HG03469 (cell line): ENCODE results near the gene OCA2.

Experiments
- ATAC-seq: cut with Tn5 transposase; IDR thresholded peaks from one replicate; pipeline ENCODE4 v1.9.1; 2021; ENCODE audit warnings: mild to moderate bottlenecking, moderate library complexity, moderate number of reproducible peaks; ENCODE audit not compliant: unreplicated experiment

The OCA2 gene

DNA sequence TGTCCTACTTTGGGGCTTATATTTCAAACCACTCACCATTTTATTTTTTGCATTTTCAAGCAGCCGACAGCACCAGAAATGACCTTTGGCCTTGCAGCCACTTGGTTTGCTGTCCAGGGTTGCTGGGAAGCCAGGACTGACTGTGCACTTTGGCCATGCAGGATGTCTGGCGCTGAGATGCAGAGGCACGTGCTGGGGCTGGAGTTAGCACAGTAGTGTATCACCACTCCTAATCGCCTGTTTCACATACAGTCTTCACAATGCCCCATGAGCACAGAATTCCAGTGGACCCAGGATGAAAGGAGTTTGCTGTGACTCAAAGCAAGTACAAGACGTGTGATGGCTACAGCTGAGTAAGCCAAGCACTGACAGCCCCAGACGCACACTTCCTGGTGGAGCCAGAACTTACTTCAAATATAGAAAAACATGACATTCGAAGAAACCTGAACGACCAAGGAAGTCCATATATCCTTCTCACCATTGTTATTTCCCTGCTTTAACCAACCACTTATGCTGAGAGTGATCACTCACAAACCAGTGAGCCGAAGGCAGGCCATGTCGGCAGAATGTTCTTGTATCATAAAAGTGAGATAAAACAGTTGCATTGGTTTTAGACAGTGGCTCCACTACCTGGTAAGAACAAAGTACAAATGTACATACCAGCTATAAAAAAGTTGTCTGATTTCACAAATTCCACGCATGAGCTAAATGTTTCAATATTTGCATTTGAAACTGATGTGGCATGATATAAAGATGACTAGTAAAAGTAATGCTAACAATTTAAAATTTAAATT is 16.0 kb downstream of the OCA2 start:
- ATAC-seq: no peak

DNA sequence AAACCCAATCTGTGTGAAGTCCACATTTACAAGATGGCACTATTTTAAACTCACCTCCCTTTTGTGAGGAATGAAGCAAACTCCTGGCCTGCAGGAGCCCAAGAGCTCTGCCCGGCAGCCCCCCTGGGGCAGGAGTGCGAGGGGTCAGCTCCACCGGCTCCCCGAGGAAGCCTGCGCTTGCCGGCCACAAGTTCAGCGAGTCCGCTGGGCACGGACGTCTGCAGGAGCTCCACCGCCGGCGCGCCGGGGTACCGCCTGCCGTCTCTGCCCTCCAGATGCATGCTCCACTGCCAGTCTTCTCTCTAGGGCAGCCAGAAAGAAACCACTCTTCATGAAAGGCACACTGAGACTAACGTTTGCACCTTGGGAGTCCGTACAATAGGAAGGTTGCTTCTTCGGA is 17.5 kb downstream of the OCA2 start:
- ATAC-seq: no peak

DNA sequence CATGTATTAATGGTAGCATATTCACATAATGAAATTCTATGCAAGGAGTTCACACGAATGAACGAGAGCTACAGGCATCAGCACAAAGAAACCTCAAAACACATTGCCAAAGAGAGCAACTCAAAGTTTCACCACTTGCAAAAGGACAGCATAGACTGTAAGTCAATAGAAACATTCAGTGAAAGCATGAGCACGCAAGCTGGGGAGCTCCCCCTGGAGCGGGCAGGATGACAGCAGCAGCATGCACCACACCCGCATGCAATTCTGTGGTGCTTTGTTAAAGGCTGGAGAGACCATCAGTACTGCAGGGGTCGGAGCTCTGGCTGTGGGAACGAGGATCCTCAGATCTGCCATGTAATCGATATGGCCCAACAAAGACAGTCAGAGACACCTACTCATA is 18.7 kb downstream of the OCA2 start:
- ATAC-seq: no peak

DNA sequence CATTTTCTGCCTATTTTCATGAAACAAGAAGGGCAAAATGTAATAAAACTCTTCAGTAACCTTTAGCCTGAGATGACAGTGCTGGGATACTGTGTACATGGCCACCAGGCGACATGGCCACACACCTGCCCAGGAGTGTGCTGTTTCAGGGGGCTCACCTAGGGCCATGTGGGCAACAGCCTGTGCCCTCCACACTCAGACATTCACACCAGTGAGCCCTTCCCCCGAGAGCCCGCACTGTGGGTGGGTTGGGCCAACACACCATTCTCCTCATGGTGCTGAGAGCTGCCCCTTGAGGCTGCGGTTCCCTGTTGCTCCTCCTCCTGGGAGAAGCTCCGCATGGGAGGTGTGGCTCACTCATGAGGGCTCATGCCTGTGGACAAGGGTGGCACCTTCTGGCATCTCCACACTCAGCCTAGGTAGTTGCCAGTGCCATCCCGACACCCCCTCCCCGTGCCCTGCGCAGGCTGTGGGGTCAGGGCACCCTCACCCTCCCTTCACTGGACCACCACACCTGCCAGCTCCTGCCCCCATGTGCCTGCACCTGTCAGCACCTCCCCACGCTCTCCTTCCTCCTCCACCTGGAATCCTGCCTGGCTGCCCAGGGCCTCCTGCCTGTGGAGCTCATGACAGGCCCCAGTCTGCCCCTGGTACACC is 19.7 kb downstream of the OCA2 start:
- ATAC-seq: no peak

- no peak for ATAC-seq
Measured at GRCh38 chr15:28078191-28078719, 20.9 kb downstream of the OCA2 start.

DNA sequence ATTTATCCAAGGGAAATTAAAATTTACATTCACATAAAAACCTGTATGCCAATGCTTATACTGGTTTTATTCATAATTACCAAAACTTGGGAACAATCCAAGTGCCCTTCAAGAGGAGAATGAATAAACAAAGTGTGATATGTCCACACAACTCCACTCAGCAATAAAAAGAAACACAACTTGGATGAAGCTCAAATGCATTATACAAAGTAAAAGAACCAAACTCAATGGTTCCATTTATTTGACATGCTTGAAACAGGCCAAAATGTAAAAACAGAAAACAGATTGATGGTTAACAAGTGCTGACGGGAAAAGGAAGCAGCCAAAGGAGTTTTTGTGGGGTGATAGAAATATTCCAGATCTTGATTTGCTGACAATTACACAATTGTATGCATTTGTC is 23.5 kb downstream of the OCA2 start:
- ATAC-seq: no peak

GRCh38 chr15:28068930-28069329 is 30.2 kb downstream of the OCA2 start:
- ATAC-seq: no peak

DNA sequence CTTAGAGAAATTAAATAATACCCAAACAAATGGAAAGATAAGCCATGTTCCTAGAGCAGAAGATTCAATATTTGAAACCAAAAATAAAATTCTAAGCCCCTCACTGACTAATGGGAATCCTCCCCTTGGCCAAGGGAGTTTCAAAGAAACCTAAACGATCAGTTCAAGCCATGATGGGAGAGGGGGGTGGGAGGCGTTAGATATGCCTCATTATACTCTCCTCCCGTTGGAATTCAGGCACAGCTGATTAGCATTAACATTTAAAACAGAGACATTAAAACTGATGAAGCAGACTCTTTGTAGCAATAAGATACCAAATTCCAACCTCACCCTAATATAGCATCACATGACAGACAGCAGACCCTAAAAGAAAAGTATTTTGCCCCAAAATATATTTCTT is 32.9 kb downstream of the OCA2 start:
- ATAC-seq: no peak

GRCh38 chr15:28060005-28060404 is 39.1 kb downstream of the OCA2 start:
- ATAC-seq: no peak

GRCh38 chr15:28058082-28058481 is 41.0 kb downstream of the OCA2 start:
- ATAC-seq: no peak

GRCh38 chr15:28051955-28052633 is 47.0 kb downstream of the OCA2 start:
- ATAC-seq: no peak

DNA sequence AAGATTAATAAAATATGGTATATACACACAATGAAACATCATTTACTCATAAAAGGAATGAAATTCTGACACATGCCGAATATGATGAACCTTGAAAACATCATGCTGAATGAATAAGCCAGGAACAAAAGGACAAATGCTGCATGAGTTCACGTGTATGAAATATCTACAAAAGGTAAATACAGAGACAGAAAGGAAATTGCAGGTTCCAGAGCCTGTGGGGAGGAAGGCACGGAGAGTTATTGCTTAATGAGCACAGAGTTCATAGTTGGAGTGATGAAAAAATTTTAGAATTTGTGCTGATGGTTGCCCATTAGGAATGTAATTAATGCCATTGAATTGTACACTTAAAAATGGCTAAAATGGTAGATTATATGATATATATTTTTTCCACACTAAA is 49.5 kb downstream of the OCA2 start:
- no peak for ATAC-seq

GRCh38 chr15:28047277-28047676 is 51.8 kb downstream of the OCA2 start:
- no peak for ATAC-seq

DNA sequence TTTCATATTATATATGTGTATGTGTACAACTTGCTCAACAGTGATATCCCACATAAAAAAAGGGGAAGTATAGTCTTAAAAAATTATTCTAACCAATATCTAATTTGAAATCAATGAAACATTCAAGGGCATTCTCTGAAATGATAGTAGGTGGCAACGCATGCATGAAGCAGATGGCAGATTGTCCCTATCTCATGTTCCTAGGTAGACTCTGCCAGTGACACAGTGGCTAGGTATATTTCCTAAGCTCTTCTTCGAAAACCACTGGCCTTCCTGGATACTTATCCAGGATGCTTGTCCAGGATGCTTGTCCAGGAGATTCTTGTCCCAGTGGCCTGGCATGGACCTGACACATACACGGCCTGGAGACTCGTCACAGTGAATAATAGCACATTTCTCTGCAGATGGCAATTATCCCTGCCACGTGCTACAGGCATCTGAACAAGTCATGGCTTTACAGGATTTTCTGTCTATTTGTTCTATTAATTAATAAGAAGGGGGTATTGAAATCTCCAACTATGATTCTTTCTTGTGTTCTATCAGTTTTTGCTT is 54.9 kb downstream of the OCA2 start:
- ATAC-seq: no peak

GRCh38 chr15:28043691-28044091 is 55.4 kb downstream of the OCA2 start:
- ATAC-seq: no peak

DNA sequence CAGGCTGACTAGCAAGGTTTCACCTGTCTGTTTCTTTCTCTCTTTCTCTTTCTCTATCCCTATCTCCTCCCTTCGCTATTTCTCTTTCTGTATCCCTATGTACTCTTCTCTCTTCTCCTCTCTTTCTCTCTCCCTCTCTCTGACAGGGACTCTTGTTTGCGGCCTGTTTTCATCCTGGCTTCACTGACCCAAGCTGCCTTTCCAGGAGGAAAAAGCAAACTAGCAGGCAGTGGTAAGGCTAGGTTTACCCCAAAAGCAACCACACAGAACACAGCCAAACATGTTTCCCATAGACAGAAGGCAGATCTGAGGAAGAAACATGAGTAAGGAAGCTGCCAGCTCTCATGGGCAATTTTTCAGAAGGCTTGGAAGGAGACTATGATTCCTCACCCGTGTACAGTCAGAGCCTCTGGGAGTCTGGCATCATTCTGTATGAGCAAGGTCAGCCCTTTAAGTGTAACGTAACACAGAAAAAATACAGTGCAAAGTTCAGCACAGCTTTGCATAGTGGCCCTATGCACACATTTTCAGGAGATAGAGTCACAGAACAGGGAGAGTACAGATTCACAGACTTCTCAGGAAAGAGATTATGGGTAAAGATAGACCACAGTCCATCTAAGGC is 61.0 kb downstream of the OCA2 start:
- no peak for ATAC-seq

- ATAC-seq: no peak
Measured at GRCh38 chr15:28033443-28033842, 65.7 kb downstream of the OCA2 start.

DNA sequence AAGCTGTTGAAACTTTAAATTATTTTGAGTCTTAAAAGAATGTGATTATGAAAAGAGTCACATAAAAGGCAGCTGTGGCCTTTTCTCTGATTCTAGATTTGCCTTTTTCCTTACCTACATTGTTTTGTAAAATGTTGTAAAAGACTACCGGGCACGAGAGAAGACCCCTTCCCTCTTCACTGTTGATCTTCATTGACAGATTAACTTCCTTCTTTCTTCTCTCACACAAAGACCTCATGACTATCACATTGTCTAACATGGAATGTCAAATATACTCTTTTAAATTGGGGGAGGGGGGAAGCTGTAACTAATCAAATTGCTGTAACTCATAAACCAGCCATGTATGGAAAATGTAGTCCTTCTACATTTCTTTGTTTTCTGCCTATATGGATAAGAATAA is 68.3 kb downstream of the OCA2 start:
- ATAC-seq: no peak

DNA sequence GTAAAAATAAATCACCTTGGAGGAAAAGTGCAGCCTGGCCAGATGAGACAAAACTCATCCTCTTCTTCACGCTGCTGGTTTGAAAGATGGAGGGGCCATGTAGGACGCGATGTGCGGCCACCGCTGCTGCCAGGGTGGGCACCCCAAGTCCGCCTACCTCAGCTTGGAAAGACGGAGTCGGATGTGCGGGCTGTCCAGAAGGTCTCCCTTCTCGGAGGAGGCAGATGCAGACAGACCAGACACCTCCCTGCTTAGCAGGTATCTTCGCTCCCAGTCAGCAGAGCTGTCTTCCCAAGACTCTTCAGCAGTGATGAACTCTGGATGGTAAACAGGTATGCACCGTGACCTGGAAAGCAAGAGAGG is 71.4 kb downstream of the OCA2 start:
- no peak for ATAC-seq

GRCh38 chr15:28026764-28027713 is 72.1 kb downstream of the OCA2 start:
- ATAC-seq: no peak
